SIG-M5 treated with dmso at 0.1 percent for 504 hours (cell line): ENCODE measurements around the gene NPM1.

Experiments used
- DNase-seq: peaks from one replicate; lab custom pipeline; 2025; ENCODE audit not compliant: unreplicated experiment; lab: John Stamatoyannopoulos, UW

The NPM1 gene

DNA sequence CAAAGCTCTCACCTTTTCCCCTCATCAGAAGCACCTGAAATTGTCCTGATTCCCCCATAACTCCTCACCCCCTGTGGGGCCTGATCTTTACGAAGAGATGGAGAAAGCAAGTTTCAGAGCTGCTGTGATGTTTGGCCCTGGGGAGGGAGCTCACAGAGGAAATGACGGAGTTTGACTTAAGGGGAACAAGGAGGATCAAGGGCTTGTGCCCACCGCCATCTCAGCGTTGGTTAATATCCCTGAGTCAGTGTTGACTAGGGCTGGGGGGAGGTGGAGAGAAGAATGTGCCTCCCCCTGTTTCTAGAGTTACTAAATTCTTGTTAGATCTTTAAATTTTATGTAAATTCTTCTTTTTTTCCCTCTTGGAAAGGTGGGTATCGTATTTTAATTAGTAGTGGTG, 59.6 kb downstream of the NPM1 start:
- no peak for DNase-seq

GRCh38 chr5:171449426-171449825, 61.8 kb downstream of the NPM1 start:
- no peak for DNase-seq

DNA sequence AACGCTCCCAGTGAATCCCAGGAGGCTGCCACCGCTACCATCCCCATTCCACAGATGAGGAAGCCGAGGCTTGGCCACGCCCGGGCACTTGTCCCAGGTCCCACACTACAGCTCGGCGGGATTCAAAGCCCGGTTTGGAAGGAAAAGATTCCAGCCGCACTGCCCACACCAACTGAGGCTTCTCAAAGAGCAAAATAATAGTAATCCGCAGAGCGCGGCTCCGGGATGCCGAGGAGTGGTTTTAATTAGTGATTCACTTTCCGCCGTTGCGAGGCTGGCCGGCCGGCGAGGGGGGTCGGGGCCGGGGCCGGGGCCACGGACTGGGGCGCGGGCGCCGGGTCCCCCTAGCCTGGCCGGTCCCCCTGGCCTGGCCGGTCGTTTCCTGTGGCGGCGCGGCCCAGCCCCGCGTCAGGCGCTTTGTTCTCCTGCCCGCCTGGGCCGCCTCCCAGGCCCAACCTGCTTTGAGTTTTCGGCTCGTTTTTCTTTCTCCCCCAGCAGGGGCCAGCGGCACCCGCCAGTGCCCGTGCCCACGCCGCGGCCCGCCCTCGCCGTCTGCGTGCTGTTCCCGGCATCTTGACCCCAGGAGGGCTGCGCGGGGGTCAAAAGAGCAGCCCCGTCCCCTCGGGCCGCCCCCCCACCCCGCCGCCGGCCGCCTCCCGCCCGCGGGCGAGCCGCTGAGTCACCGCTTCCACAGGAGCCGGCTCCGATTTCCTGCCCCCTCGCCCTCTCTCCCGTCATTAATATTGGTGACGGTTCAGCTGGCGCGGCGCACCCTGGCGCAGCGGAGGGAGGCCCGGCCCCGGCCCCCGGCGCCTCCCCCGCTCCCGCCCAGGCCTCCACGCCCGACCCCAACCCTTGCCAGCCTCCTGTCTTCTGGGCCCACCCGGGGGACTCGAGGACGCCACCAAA, 63.0 kb downstream of the NPM1 start:
- no peak for DNase-seq

GRCh38 chr5:171451421-171451820, 63.8 kb downstream of the NPM1 start:
- DNase-seq: no peak

GRCh38 chr5:171453056-171453725, 65.5 kb downstream of the NPM1 start:
- no peak for DNase-seq

DNA sequence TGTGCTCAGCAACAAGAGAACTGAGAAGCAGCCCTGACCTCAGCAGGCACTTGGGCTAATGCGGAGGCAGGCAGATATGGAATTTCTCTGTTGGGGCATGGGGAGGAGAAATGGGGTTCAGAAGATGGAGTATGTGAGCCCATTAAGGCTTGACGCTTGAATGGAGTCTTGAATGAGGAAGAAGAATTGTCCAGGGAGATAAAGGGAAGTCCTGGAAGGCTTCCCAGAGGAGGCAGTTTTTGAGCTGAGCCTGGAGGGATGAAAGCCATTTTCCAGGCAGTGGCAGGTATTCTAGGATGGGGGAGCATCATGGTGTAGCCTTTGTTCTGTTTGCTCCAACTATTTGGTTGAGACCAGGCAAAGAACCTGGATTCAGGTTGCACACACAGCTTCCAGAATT, 66.3 kb downstream of the NPM1 start:
- no peak for DNase-seq

DNA sequence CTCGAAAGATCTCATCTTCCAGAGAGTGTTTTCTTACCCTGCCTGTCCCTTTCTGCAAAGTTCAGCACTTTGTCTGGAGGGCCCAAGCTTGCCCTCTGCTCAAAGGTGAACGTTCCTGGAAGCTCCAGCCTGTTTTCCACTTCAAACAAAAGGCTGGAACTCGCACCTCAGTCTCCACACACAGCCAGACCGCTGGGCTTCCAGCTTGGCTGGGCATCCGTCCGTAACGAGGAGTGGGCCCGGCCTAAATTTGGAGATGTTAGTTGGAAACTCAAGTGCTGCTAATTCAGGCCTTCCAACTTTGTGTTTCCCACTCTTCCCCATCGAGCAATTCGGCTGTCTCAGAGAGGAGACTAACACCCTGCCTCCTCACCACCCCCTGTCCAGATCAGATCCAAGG, 66.9 kb downstream of the NPM1 start:
- DNase-seq: no peak

- DNase-seq: no peak
Observed at GRCh38 chr5:171455522-171455921, 67.9 kb downstream of the NPM1 start.

DNA sequence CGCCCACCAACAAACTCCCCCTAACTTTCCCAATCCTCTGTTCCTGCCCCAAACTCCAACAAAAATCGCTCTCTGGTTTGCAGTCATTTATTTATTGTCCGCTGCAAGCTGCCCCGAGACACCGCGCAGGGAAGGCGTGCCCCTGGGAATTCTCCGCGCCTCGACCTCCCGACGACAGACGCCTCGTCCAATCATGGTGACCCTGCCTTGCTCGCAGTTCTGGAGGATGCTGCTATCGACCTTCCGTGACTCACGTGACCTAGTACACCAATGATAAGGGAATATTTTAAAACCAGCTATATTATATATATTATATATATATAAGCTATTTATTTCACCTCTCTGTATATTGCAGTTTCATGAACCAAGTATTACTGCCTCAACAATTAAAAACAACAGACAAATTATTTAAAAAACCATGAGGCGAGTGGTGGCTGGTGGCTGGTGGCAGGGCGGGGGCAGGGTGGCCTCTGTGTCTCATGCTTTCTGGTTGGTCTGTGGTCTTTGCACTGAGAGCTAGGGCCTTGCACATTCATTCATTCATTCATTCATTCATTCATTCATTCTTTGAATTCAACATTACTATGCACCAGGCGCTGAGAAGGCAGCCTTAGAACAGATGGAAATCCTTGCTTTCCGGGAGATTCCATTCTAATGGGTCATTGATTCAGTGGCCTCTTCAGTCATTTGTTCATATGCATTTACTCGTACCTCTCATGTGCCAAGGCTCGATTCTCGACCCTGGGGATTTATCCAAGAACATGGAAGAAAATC, 69.7 kb downstream of the NPM1 start:
- no peak for DNase-seq

DNA sequence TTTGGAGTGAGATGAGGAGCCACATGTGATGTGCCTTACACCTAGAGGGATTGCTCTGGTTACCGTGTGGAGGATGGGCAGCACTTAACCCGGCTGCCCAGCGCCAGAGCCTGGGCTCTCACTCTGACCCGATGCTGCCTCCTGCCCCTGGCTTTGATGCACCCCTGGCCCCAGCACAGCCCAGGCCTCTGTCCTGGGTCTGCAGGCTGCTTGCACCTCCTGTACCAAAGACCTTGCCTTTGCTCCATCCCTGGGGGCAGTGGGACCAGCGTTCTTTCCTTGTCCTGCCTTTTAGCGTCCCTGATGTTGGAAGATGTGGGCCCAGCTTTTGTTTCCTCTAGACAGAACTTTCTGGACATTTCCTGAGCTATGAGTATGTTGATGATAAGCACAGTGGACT, 72.2 kb downstream of the NPM1 start:
- no peak for DNase-seq
